Psoas muscle (tissue), 8 donors: ENCODE data around the gene CACNA1C. TPM values are rescaled to one million over a fixed set of nuclear protein-coding genes. Genes with fewer than 3 reads are reported as not detected.

Experiments used
- ATAC-seq, 4 donors: fragments of 200-7000 bp; cut with Tn5 transposase; one replicate each; pipeline ENCODE4 v1.9.1; 2020; ENCODE audit warnings: moderate library complexity in 3 of 4, mild to moderate bottlenecking in 2 of 4
- DNase-seq, 2 donors: peaks; one replicate each; pipeline ENCODE4 v3.0.0-alpha.2; 2020
- H3K27ac ChIP-seq: fragments of 200-600 bp; one replicate; pipeline ENCODE4 v1.8.0; 2022
- H3K27me3 ChIP-seq, 3 donors: fragments of 200-600 bp in 1 of 3; one replicate each; pipeline versions ENCODE4 v1.6.1 to v1.8.0; 2013 to 2022; ENCODE audit warnings: low read length in 2 of 3, mild to moderate bottlenecking in 2 of 3, moderate library complexity in 1 of 3; ENCODE audit not compliant: insufficient read depth in 3 of 3
- H3K36me3 ChIP-seq, 2 donors: fragments of 200-600 bp in 1 of 2; one replicate each; pipeline versions ENCODE4 v1.6.1 to v1.8.0; 2013 to 2022; ENCODE audit warnings: low read depth in 1 of 2, mild to moderate bottlenecking in 1 of 2, moderate library complexity in 1 of 2; ENCODE audit not compliant: insufficient read depth in 1 of 2
- H3K4me1 ChIP-seq: fragments of 200-600 bp; one replicate; pipeline ENCODE4 v1.8.0; 2022
- H3K4me3 ChIP-seq: fragments of 200-600 bp; one replicate; pipeline ENCODE4 v1.8.0; 2022; ENCODE audit warnings: mild to moderate bottlenecking
- H3K9me3 ChIP-seq: fragments of 200-600 bp; one replicate; pipeline ENCODE4 v1.8.0; 2022
- CTCF ChIP-seq: fragments of 200-600 bp; IDR thresholded peaks from one replicate; pipeline ENCODE4 v1.8.0; 2022; ENCODE audit warnings: antibody characterized with exemption
- WGBS, 3 donors: extraction: QIAGEN DNeasy Blood & Tissue Kit; methylation state at CpG; one replicate each; pipeline versions ENCODE4 v1.1.6 to v1.1.7; 2013; 5-methylcytosine and 5-hydroxymethylcytosine counted together
- intact Hi-C, 2 donors: fragments of 100-400 bp; cut with DNase I; formaldehyde crosslinking; loops; one replicate each; pipeline versions ENCODE4 v1.11.0 to v1.14.2; 2022
- polyA plus RNA-seq, 3 donors: library from polyadenylated mRNA; stranded (reverse); fragments of 200-250 nt; gene quantifications; one replicate each; pipeline ENCODE4 v1.2.3, GENCODE V29; 2013
- total RNA-seq, 4 donors: library from RNA; stranded (reverse); fragmentation: NEBNext Ultra II Directional in 2 of 4; extraction: Animal tissue kit (Norgen Biotek cat#: 25700) in 2 of 4; gene quantifications; one replicate each; pipeline versions ENCODE4 v1.2.1 to v1.2.4, GENCODE V29; 2021 to 2023
- donor health status: healthy with polysubstance abuse.
- donor health status: DM: no; HTN: no; CAD: no; lungs with moderate emphysema.
- donor health status: Bipolar disorder and iron deficiency.
- donor health status: healthy.
- donor health status: DM: yes; HTN: yes; CAD: no.
- donor health status: DM: no; HTN: no; CAD: no.
- donor health status: DM: no; HTN: no; CAD: no.
- donor health status: DM: yes; HTN: yes; CAD: no.

Gene CACNA1C
- total and polyA plus RNA-seq, 7 donors, result 0.26 to 2.9 (median 0.95) TPM

- H3K4me3 ChIP-seq, result no peak overlapping the region
- intact Hi-C loops, result no loop called here
- ATAC-seq, result peak; percentile 53 to 70 (median 62)
Observed at GRCh38 chr12:2075508-2076195, 22.9 kb downstream of the CACNA1C start.

DNA sequence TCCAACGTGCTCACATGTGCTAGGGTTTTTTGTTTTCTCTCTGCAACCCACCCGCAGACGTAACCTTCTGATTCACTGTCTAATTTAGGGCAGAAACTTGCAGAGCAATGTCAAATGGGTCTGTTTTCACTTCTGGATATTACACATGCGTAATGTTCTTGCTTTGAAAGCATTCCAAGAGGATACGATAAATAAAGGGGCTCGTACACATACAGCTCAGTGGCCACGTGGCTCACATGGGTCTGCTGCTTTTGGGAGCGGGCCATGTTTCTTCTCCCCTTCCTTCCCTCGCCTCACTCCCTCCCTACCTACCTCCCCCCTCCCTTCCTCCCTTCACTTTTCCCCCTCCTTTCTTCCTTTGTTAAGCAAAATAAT lies 23.4 kb downstream of the CACNA1C start:
- no peak for ATAC-seq
- H3K27ac ChIP-seq, result peak overlapping the region; percentile 68
- WGBS, 3 donors, result 55 to 69% (median 56%) methylated on average over 9 of the region's 9 CpGs

More at GRCh38 chr12:2075508-2076195, 22.9 kb downstream of the CACNA1C start:
- H3K27ac ChIP-seq, result peak overlapping the region; percentile 68
- DNase-seq, result no peak
- peaks cover 3% of the 10 kb centered on the region for H3K9me3 ChIP-seq
- H3K4me1 ChIP-seq, result peaks cover 12% of the 10 kb centered on the region
- TF ChIP-seq CTCF, result no peak
- WGBS, 3 donors, result 53 to 66% (median 63%) methylated on average over 9 of the region's 9 CpGs
- H3K27me3 ChIP-seq, result no peaks in the 10 kb centered on the region
- no peaks in the 10 kb centered on the region for H3K36me3 ChIP-seq

GRCh38 chr12:2076728-2077127 lies 23.9 kb downstream of the CACNA1C start:
- 71 to 83% (median 76%) methylated on average over 10 of the region's 10 CpGs for WGBS, 3 donors
- Histone ChIP-seq H3K27me3 (no peaks in the 10 kb centered on the region), H3K27ac (peak overlapping the region; percentile 68), H3K4me1 (peaks cover 12% of the 10 kb centered on the region), H3K4me3 (no peak overlapping the region), H3K36me3 (no peaks in the 10 kb centered on the region), H3K9me3 (no peaks in the 10 kb centered on the region)
- TF ChIP-seq CTCF, result no peak
- ATAC-seq (no peak), DNase-seq (no peak)
- intact Hi-C loops, result no loop called here

More for the DNA sequence above, 23.4 kb downstream of the CACNA1C start:
- H3K4me3 ChIP-seq, result no peak overlapping the region
- DNase-seq, result no peak
- no peak for TF ChIP-seq CTCF
- no peaks in the 10 kb centered on the region for H3K27me3 ChIP-seq
- intact Hi-C loops, result no loop called here
- no peaks in the 10 kb centered on the region for H3K36me3 ChIP-seq
- H3K4me1 ChIP-seq, result peaks cover 12% of the 10 kb centered on the region
- H3K9me3 ChIP-seq, result peaks cover 3% of the 10 kb centered on the region

DNA sequence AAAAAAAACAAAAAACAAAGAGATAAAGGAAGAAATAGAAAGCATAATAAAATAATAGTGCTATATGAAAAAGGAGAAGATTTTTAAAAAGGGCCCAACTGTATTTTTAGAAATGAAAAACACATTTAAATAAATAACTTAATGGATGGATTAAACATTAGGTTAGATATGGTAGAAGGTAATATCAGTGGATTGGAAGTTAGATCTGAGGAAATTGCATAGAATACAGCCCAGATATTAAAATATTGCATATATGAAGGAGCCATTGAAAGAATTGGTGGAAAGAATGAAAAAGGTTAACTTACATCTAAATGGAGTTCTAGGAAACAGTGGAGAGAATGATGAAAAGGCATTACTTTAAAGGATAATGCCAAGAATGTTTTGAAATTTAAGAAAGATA lies 27.8 kb downstream of the CACNA1C start:
- H3K4me1 ChIP-seq, result peaks cover 4% of the 10 kb centered on the region
- H3K27me3 ChIP-seq, result no peaks in the 10 kb centered on the region
- no peak for TF ChIP-seq CTCF
- no peak overlapping the region for H3K4me3 ChIP-seq
- H3K9me3 ChIP-seq, result no peaks in the 10 kb centered on the region
- DNase-seq, result no peak
- ATAC-seq, result no peak
- intact Hi-C loops, result no loop called here
- H3K36me3 ChIP-seq, result no peaks in the 10 kb centered on the region
- no peak overlapping the region for H3K27ac ChIP-seq

GRCh38 chr12:2082321-2082720 lies 29.5 kb downstream of the CACNA1C start:
- no peak overlapping the region for H3K27ac ChIP-seq
- DNase-seq (no peak), ATAC-seq (no peak)
- no peak overlapping the region for H3K4me3 ChIP-seq
- intact Hi-C loops, result no loop called here
- no peak for TF ChIP-seq CTCF
- H3K27me3 ChIP-seq, result no peaks in the 10 kb centered on the region
- no peaks in the 10 kb centered on the region for H3K36me3 ChIP-seq
- no peaks in the 10 kb centered on the region for H3K4me1 ChIP-seq
- whole genome bisulfite sequencing, 3 donors, result 82 to 86% (median 85%) methylated on average over 6 of the region's 6 CpGs
- H3K9me3 ChIP-seq, result no peaks in the 10 kb centered on the region
